ENCODE measurements around the gene GANAB. TPM values are rescaled to one million over a fixed set of nuclear protein-coding genes. Genes with fewer than 3 reads are reported as not detected.
A peak's percentile ranks its signal among the peaks of the same experiment; 100 is the strongest.

GANAB gene
- total and polyA plus RNA-seq, 4 donors, result 45.2 to 209 (median 148) TPM

- H3K4me1 ChIP-seq (ENCODE audit: control insufficient read depth in 4 of 4, insufficient read depth in 4 of 4, low read length in 3 of 4), result peaks cover 11 to 44% (median 28%) of the 10 kb centered on the region in 4 donors
- H3K9ac ChIP-seq (ENCODE audit: low read depth in 1 of 2, low read length in 2 of 2), result peak overlapping the region in 1 of 2 donors; percentile 48
- DNase-seq (ENCODE audit: low spot score), result no peak
- peak overlapping the region; percentile 64 to 83 (median 76) for H3K4me3 ChIP-seq (ENCODE audit: low read depth in 1 of 3, low read length in 3 of 3)
- no peak for TF ChIP-seq FOXA2 (IDR thresholded peaks at IDR 0.05)
- no peak for TF ChIP-seq JUND (IDR thresholded peaks at IDR 0.05)
- no peak for TF ChIP-seq CTCF (IDR thresholded peaks at IDR 0.05; ENCODE audit: low read depth, low read length, missing input control)
- no peak for TF ChIP-seq YY1 (IDR thresholded peaks at IDR 0.05)
- TF ChIP-seq MAX (IDR thresholded peaks at IDR 0.05), result no peak
- no peak for TF ChIP-seq RAD21 (IDR thresholded peaks at IDR 0.05)
- no peak for TF ChIP-seq HNF4G (IDR thresholded peaks at IDR 0.05)
- no peak for TF ChIP-seq RXRA (IDR thresholded peaks at IDR 0.05)
- no peaks in the 10 kb centered on the region for H3K27me3 ChIP-seq (ENCODE audit: control insufficient read depth in 4 of 4, insufficient read depth in 4 of 4, low read length in 3 of 4)
- 77% methylated on average over 28 of the region's 28 CpGs for WGBS
- peaks cover 0 to 15% (median 2%) of the 10 kb centered on the region in 4 donors for H3K36me3 ChIP-seq (ENCODE audit: control insufficient read depth in 4 of 4, insufficient read depth in 3 of 4, low read depth in 1 of 4, low read length in 3 of 4)
- H3K27ac ChIP-seq (ENCODE audit: low read depth in 1 of 2, low read length in 2 of 2), result peak overlapping the region; percentile 73 to 88
- no peaks in the 10 kb centered on the region for H3K9me3 ChIP-seq (ENCODE audit: control insufficient read depth in 4 of 4, low read length in 3 of 4)
These were observed 35.4 kb downstream of the GANAB start for GRCh38 chr11:62610814-62611704.

- H3K36me3 ChIP-seq (ENCODE audit: control insufficient read depth in 4 of 4, insufficient read depth in 3 of 4, low read depth in 1 of 4, low read length in 3 of 4), result peaks cover 0 to 15% (median 2%) of the 10 kb centered on the region in 4 donors
- H3K4me1 ChIP-seq (ENCODE audit: control insufficient read depth in 4 of 4, insufficient read depth in 4 of 4, low read length in 3 of 4), result peaks cover 11 to 51% (median 32%) of the 10 kb centered on the region in 4 donors
- no peaks in the 10 kb centered on the region for H3K27me3 ChIP-seq (ENCODE audit: control insufficient read depth in 4 of 4, insufficient read depth in 4 of 4, low read length in 3 of 4)
- no peak for DNase-seq (ENCODE audit: low spot score)
- H3K4me3 ChIP-seq (ENCODE audit: low read depth in 1 of 3, low read length in 3 of 3), result no peak overlapping the region
- no peaks in the 10 kb centered on the region for H3K9me3 ChIP-seq (ENCODE audit: control insufficient read depth in 4 of 4, low read length in 3 of 4)
- TF ChIP-seq HNF4G (IDR thresholded peaks at IDR 0.05) (no peak), FOXA2 (IDR thresholded peaks at IDR 0.05) (no peak), TAF1 (conservative IDR thresholded peaks at IDR 0.05) (no peak), CTCF (IDR thresholded peaks at IDR 0.05; ENCODE audit: low read depth, low read length, missing input control) (no peak), NR2F2 (IDR thresholded peaks at IDR 0.05) (no peak), ATF3 (IDR thresholded peaks at IDR 0.05) (no peak), MAX (IDR thresholded peaks at IDR 0.05) (no peak), REST (IDR thresholded peaks at IDR 0.05) (no peak), EGR1 (IDR thresholded peaks at IDR 0.05; ENCODE audit: low read depth in 2 of 2) (no peak), SP1 (IDR thresholded peaks at IDR 0.05) (no peak), JUND (IDR thresholded peaks at IDR 0.05) (no peak), RAD21 (IDR thresholded peaks at IDR 0.05) (no peak), ZBTB33 (IDR thresholded peaks at IDR 0.05) (no peak), YY1 (IDR thresholded peaks at IDR 0.05) (no peak), FOXA1 (IDR thresholded peaks at IDR 0.05) (no peak), GABPA (IDR thresholded peaks at IDR 0.05 in 1 of 2, conservative IDR thresholded peaks at IDR 0.05 in 1 of 2) (no peak), RXRA (IDR thresholded peaks at IDR 0.05) (no peak), HNF4A (conservative IDR thresholded peaks at IDR 0.05) (no peak)
- H3K9ac ChIP-seq (ENCODE audit: low read depth in 1 of 2, low read length in 2 of 2), result no peak overlapping the region
- H3K27ac ChIP-seq (ENCODE audit: low read depth in 1 of 2, low read length in 2 of 2), result no peak overlapping the region
- 89% methylated on average over 6 of the region's 6 CpGs for WGBS
These were observed 36.0 kb downstream of the GANAB start for GRCh38 chr11:62610403-62610802.
